ENCODE measurements around the gene CACNA2D2.
"Not testable (repeated sequence)": the region's sequence is repeated elsewhere in the genome, so short reads cannot be mapped to it uniquely, and the experiment has no call there.

Gene CACNA2D2

GRCh38 chr3:50517721-50518206 lies 14.3 kb upstream of the CACNA2D2 start:
- WGBS, 2 experiments, result 91 to 92% methylated on average over 4 of the region's 4 CpGs
- Histone ChIP-seq H3K36me3 (ENCODE audit: control insufficient read depth, insufficient read depth, low read length) (no peaks in the 10 kb centered on the region), H3K27ac (ENCODE audit: insufficient read depth, low read depth, low read length, poor library complexity, severe bottlenecking) (no peak overlapping the region), H3K4me1 (ENCODE audit: control insufficient read depth, insufficient read depth, low read length) (peaks cover 51% of the 10 kb centered on the region), H3K4me3 (ENCODE audit: insufficient read depth, low read depth, low read length) (no peak overlapping the region), H3K27me3 (ENCODE audit: control insufficient read depth, insufficient read depth, low read length, poor library complexity, severe bottlenecking) (no peaks in the 10 kb centered on the region), H3K9me3 (ENCODE audit: control insufficient read depth, low read length) (no peaks in the 10 kb centered on the region)

- Histone ChIP-seq H3K27me3 (ENCODE audit: control insufficient read depth, insufficient read depth, low read length, poor library complexity, severe bottlenecking) (no peaks in the 10 kb centered on the region), H3K27ac (ENCODE audit: insufficient read depth, low read depth, low read length, poor library complexity, severe bottlenecking) (peak overlapping the region; percentile 78), H3K9me3 (ENCODE audit: control insufficient read depth, low read length) (no peaks in the 10 kb centered on the region), H3K4me1 (ENCODE audit: control insufficient read depth, insufficient read depth, low read length) (peaks cover 41% of the 10 kb centered on the region), H3K36me3 (ENCODE audit: control insufficient read depth, insufficient read depth, low read length) (no peaks in the 10 kb centered on the region), H3K4me3 (ENCODE audit: insufficient read depth, low read depth, low read length) (peak overlapping the region; percentile 26)
- 19 to 23% methylated on average over 4 of the region's 4 CpGs for WGBS, 2 experiments
These were observed 13.0 kb upstream of the CACNA2D2 start for GRCh38 chr3:50516440-50516871.

GRCh38 chr3:50515565-50516439 lies 12.4 kb upstream of the CACNA2D2 start:
- peak overlapping the region; percentile 78 for H3K27ac ChIP-seq (ENCODE audit: insufficient read depth, low read depth, low read length, poor library complexity, severe bottlenecking)
- WGBS, 2 experiments, result 5 to 6% methylated on average over 22 of the region's 22 CpGs
- H3K4me3 ChIP-seq (ENCODE audit: insufficient read depth, low read depth, low read length), result peak overlapping the region; percentile 26
- H3K4me1 ChIP-seq (ENCODE audit: control insufficient read depth, insufficient read depth, low read length), result peaks cover 36% of the 10 kb centered on the region
- H3K36me3 ChIP-seq (ENCODE audit: control insufficient read depth, insufficient read depth, low read length), result no peaks in the 10 kb centered on the region
- no peaks in the 10 kb centered on the region for H3K9me3 ChIP-seq (ENCODE audit: control insufficient read depth, low read length)
- no peaks in the 10 kb centered on the region for H3K27me3 ChIP-seq (ENCODE audit: control insufficient read depth, insufficient read depth, low read length, poor library complexity, severe bottlenecking)

- not testable (repeated sequence) for H3K27ac ChIP-seq (ENCODE audit: insufficient read depth, low read depth, low read length, poor library complexity, severe bottlenecking); H3K36me3 ChIP-seq (ENCODE audit: control insufficient read depth, insufficient read depth, low read length); H3K27me3 ChIP-seq (ENCODE audit: control insufficient read depth, insufficient read depth, low read length, poor library complexity, severe bottlenecking); H3K9me3 ChIP-seq (ENCODE audit: control insufficient read depth, low read length); H3K4me3 ChIP-seq (ENCODE audit: insufficient read depth, low read depth, low read length)
- WGBS, 2 experiments, result 91 to 93% methylated on average over 8 of the region's 8 CpGs
- H3K4me1 ChIP-seq (ENCODE audit: control insufficient read depth, insufficient read depth, low read length), result peaks cover 24% of the 10 kb centered on the region
These were observed 9.5 kb upstream of the CACNA2D2 start for GRCh38 chr3:50512908-50513307.

GRCh38 chr3:50512131-50512530 lies 8.7 kb upstream of the CACNA2D2 start:
- Histone ChIP-seq H3K9me3 (ENCODE audit: control insufficient read depth, low read length) (no peaks in the 10 kb centered on the region), H3K36me3 (ENCODE audit: control insufficient read depth, insufficient read depth, low read length) (no peaks in the 10 kb centered on the region), H3K27ac (ENCODE audit: insufficient read depth, low read depth, low read length, poor library complexity, severe bottlenecking) (no peak overlapping the region), H3K27me3 (ENCODE audit: control insufficient read depth, insufficient read depth, low read length, poor library complexity, severe bottlenecking) (no peaks in the 10 kb centered on the region), H3K4me3 (ENCODE audit: insufficient read depth, low read depth, low read length) (no peak overlapping the region), H3K4me1 (ENCODE audit: control insufficient read depth, insufficient read depth, low read length) (peaks cover 16% of the 10 kb centered on the region)
- 76 to 80% methylated on average over 3 of the region's 3 CpGs for WGBS, 2 experiments

GRCh38 chr3:50510325-50510724 lies 6.9 kb upstream of the CACNA2D2 start:
- no peak overlapping the region for H3K4me3 ChIP-seq (ENCODE audit: insufficient read depth, low read depth, low read length)
- peaks cover 2% of the 10 kb centered on the region for H3K4me1 ChIP-seq (ENCODE audit: control insufficient read depth, insufficient read depth, low read length)
- H3K9me3 ChIP-seq (ENCODE audit: control insufficient read depth, low read length), result no peaks in the 10 kb centered on the region
- WGBS, 2 experiments, result 78 to 85% methylated on average over 2 of the region's 2 CpGs
- no peak overlapping the region for H3K27ac ChIP-seq (ENCODE audit: insufficient read depth, low read depth, low read length, poor library complexity, severe bottlenecking)
- H3K36me3 ChIP-seq (ENCODE audit: control insufficient read depth, insufficient read depth, low read length), result no peaks in the 10 kb centered on the region
- no peaks in the 10 kb centered on the region for H3K27me3 ChIP-seq (ENCODE audit: control insufficient read depth, insufficient read depth, low read length, poor library complexity, severe bottlenecking)

GRCh38 chr3:50509715-50510114 lies 6.3 kb upstream of the CACNA2D2 start:
- H3K4me3 ChIP-seq (ENCODE audit: insufficient read depth, low read depth, low read length), result no peak overlapping the region
- H3K9me3 ChIP-seq (ENCODE audit: control insufficient read depth, low read length), result no peaks in the 10 kb centered on the region
- no peaks in the 10 kb centered on the region for H3K4me1 ChIP-seq (ENCODE audit: control insufficient read depth, insufficient read depth, low read length)
- 77 to 84% methylated on average over 5 of the region's 5 CpGs for WGBS, 2 experiments
- no peaks in the 10 kb centered on the region for H3K36me3 ChIP-seq (ENCODE audit: control insufficient read depth, insufficient read depth, low read length)
- H3K27me3 ChIP-seq (ENCODE audit: control insufficient read depth, insufficient read depth, low read length, poor library complexity, severe bottlenecking), result peaks cover 5% of the 10 kb centered on the region
- no peak overlapping the region for H3K27ac ChIP-seq (ENCODE audit: insufficient read depth, low read depth, low read length, poor library complexity, severe bottlenecking)

- 85 to 100% methylated on average over 1 of the region's 1 CpG for WGBS, 2 experiments
- no peak overlapping the region for H3K4me3 ChIP-seq (ENCODE audit: insufficient read depth, low read depth, low read length)
These were observed 5.4 kb upstream of the CACNA2D2 start for GRCh38 chr3:50508821-50509220.

GRCh38 chr3:50506169-50506568 lies 2.7 kb upstream of the CACNA2D2 start:
- Histone ChIP-seq H3K4me1 (ENCODE audit: control insufficient read depth, insufficient read depth, low read length) (peaks cover 8% of the 10 kb centered on the region), H3K27me3 (ENCODE audit: control insufficient read depth, insufficient read depth, low read length, poor library complexity, severe bottlenecking) (peaks cover 27% of the 10 kb centered on the region), H3K9me3 (ENCODE audit: control insufficient read depth, low read length) (no peaks in the 10 kb centered on the region), H3K27ac (ENCODE audit: insufficient read depth, low read depth, low read length, poor library complexity, severe bottlenecking) (no peak overlapping the region), H3K4me3 (ENCODE audit: insufficient read depth, low read depth, low read length) (no peak overlapping the region), H3K36me3 (ENCODE audit: control insufficient read depth, insufficient read depth, low read length) (no peaks in the 10 kb centered on the region)
- WGBS, 2 experiments, result 85 to 88% methylated on average over 4 of the region's 4 CpGs

More at GRCh38 chr3:50508821-50509220, 5.4 kb upstream of the CACNA2D2 start:
- Histone ChIP-seq H3K27me3 (ENCODE audit: control insufficient read depth, insufficient read depth, low read length, poor library complexity, severe bottlenecking) (peaks cover 9% of the 10 kb centered on the region), H3K9me3 (ENCODE audit: control insufficient read depth, low read length) (no peaks in the 10 kb centered on the region), H3K27ac (ENCODE audit: insufficient read depth, low read depth, low read length, poor library complexity, severe bottlenecking) (no peak overlapping the region), H3K36me3 (ENCODE audit: control insufficient read depth, insufficient read depth, low read length) (no peaks in the 10 kb centered on the region), H3K4me1 (ENCODE audit: control insufficient read depth, insufficient read depth, low read length) (peaks cover 5% of the 10 kb centered on the region)

GRCh38 chr3:50504681-50505080 lies 1.2 kb upstream of the CACNA2D2 start:
- no peak overlapping the region for H3K4me3 ChIP-seq (ENCODE audit: insufficient read depth, low read depth, low read length)
- peaks cover 8% of the 10 kb centered on the region for H3K4me1 ChIP-seq (ENCODE audit: control insufficient read depth, insufficient read depth, low read length)
- no peak overlapping the region for H3K27ac ChIP-seq (ENCODE audit: insufficient read depth, low read depth, low read length, poor library complexity, severe bottlenecking)
- H3K27me3 ChIP-seq (ENCODE audit: control insufficient read depth, insufficient read depth, low read length, poor library complexity, severe bottlenecking), result peaks cover 33% of the 10 kb centered on the region
- no peaks in the 10 kb centered on the region for H3K36me3 ChIP-seq (ENCODE audit: control insufficient read depth, insufficient read depth, low read length)
- WGBS, 2 experiments, result 91 to 93% methylated on average over 2 of the region's 2 CpGs
- no peaks in the 10 kb centered on the region for H3K9me3 ChIP-seq (ENCODE audit: control insufficient read depth, low read length)
